GM19468 (cell line): ENCODE data around the gene ZNF276.
"Not testable (repeated sequence)": the region's sequence is repeated elsewhere in the genome, so short reads cannot be mapped to it uniquely, and the experiment has no call there.

Experiments
- ATAC-seq: cut with Tn5 transposase; IDR thresholded peaks from one replicate; pipeline ENCODE4 v1.9.1; 2021; ENCODE audit warnings: mild to moderate bottlenecking, moderate library complexity, moderate number of reproducible peaks; ENCODE audit not compliant: unreplicated experiment; ENCODE audit errors: extremely low read depth

Gene ZNF276

GRCh38 chr16:89720813-89721545 is at the start of gene ZNF276, which contains the start of gene VPS9D1:
Gene ZNF276 (plus strand): TSS chr16:89721537. CDS start chr16:89721641, 104 bp downstream.
Gene VPS9D1 (minus strand): TSS chr16:89720898. CDS start chr16:89720861, 37 bp downstream.
- peak; percentile 29 for ATAC-seq

GRCh38 chr16:89671565-89671964 is 49.8 kb upstream of the ZNF276 start:
- ATAC-seq: not testable (repeated sequence)

- no peak for ATAC-seq
Measured at GRCh38 chr16:89672177-89672941, 49.0 kb upstream of the ZNF276 start.

- no peak for ATAC-seq
Measured at GRCh38 chr16:89678258-89678657, 43.1 kb upstream of the ZNF276 start.

- no peak for ATAC-seq
Measured at GRCh38 chr16:89685916-89686315, 35.4 kb upstream of the ZNF276 start.

- peak; percentile 55 for ATAC-seq
Measured at GRCh38 chr16:89686520-89687091, 34.7 kb upstream of the ZNF276 start, which contains the start of gene CDK10. Gene CDK10 (plus strand): TSS chr16:89686689. CDS start chr16:89686711, 22 bp downstream.

- no peak for ATAC-seq
Measured at GRCh38 chr16:89687092-89687940, 34.0 kb upstream of the ZNF276 start.

- no peak for ATAC-seq
Measured at GRCh38 chr16:89688395-89688794, 32.9 kb upstream of the ZNF276 start.

GRCh38 chr16:89689142-89689541 is 32.2 kb upstream of the ZNF276 start:
- ATAC-seq: no peak

- not testable (repeated sequence) for ATAC-seq
Measured at GRCh38 chr16:89689621-89690020, 31.7 kb upstream of the ZNF276 start.

GRCh38 chr16:89690392-89690901 is 30.9 kb upstream of the ZNF276 start:
- no peak for ATAC-seq

- ATAC-seq: no peak
Measured at GRCh38 chr16:89691231-89691985, 29.9 kb upstream of the ZNF276 start.

- no peak for ATAC-seq
Measured at GRCh38 chr16:89691986-89692569, 29.3 kb upstream of the ZNF276 start.

- ATAC-seq: no peak
Measured at GRCh38 chr16:89693289-89693731, 28.0 kb upstream of the ZNF276 start.

- ATAC-seq: no peak
Measured at GRCh38 chr16:89693931-89694783, 27.2 kb upstream of the ZNF276 start.

- ATAC-seq: not testable (repeated sequence)
Measured at GRCh38 chr16:89694784-89695085, 26.6 kb upstream of the ZNF276 start.

GRCh38 chr16:89695086-89695874 is 26.1 kb upstream of the ZNF276 start:
- ATAC-seq: no peak
